Thoracic aorta (tissue), 2 donors: Measurements from ENCODE around the gene TNPO1. TPM values are rescaled to one million over a fixed set of nuclear protein-coding genes. Genes with fewer than 3 reads are reported as not detected.

Experiments
- ATAC-seq: fragments of 150-250 bp; one replicate; pipeline ENCODE4 v1.8.0; 2017; ENCODE audit warnings: low read depth; ENCODE audit not compliant: insufficient number of reproducible peaks, low FRiP score
- DNase-seq: peaks from one replicate; pipeline ENCODE4 v3.0.0-alpha.2; 2020; ENCODE audit warnings: low spot score
- H3K27ac ChIP-seq, 2 donors: fragments of 200-600 bp; sonication (generic); 1 replicate in 1 of 2; 2 replicates in 1 of 2; pipeline ENCODE4 v1.5.1; 2016; ENCODE audit warnings: mild to moderate bottlenecking in 2 of 2, moderate library complexity in 2 of 2
- H3K27me3 ChIP-seq: fragments of 200-600 bp; sonication (generic); replicated peaks from 2 replicates; pipeline ENCODE4 v1.6.0; 2016; ENCODE audit warnings: mild to moderate bottlenecking; ENCODE audit not compliant: insufficient read depth
- H3K36me3 ChIP-seq: fragments of 200-600 bp; sonication (generic); one replicate; pipeline ENCODE4 v1.5.1; 2016
- H3K4me1 ChIP-seq, 2 donors: fragments of 200-600 bp; sonication (generic); 1 replicate in 1 of 2; 2 replicates in 1 of 2; pipeline versions ENCODE4 v1.5.1 to v1.6.0; 2016; ENCODE audit warnings: low read depth in 2 of 2, mild to moderate bottlenecking in 1 of 2; ENCODE audit not compliant: control insufficient read depth in 1 of 2
- H3K4me3 ChIP-seq: fragments of 200-600 bp; sonication (generic); 2 replicates; pipeline ENCODE4 v1.5.1; 2016; ENCODE audit warnings: mild to moderate bottlenecking
- H3K9me3 ChIP-seq: fragments of 200-600 bp; sonication (generic); 2 replicates; pipeline ENCODE4 v1.5.1; 2016
- total RNA-seq, 2 donors: library from RNA; depleted of rRNA; stranded (reverse); fragments of >200 nt; gene quantifications; one replicate each; pipeline versions ENCODE4 v1.1.0 to v1.2.3, GENCODE V29; 2016
- TF ChIP-seq, protein P1 (sequence below): fragments of 200-600 bp; sonication (generic); IDR thresholded peaks from one replicate; pipeline ENCODE4 v1.5.1; 2019; ENCODE audit warnings: antibody characterized with exemption

Gene TNPO1
- total RNA-seq, 2 donors from 2014 or later, result 75.8 to 150 TPM

DNA sequence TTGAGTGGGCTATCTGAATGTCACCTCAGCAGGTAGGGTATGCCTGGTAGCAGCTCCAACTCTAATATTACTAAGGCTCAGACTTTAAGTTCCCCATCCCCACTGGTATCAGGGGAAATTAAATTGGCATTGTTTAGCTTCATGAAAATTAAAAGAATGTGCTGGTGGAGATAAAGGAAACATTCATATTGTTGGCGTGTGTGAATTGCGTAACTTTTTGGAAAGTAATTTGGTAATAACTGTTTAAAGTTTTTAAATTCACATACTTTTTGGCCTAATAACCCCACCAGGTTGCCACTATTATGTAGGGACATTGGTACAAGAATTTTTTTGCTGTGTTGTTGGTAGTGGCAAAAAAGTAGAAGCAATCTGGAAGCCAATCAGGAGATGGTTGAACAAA, 29.4 kb downstream of the TNPO1 start:
- no peaks in the 10 kb centered on the region for H3K9me3 ChIP-seq
- no peak overlapping the region for H3K27ac ChIP-seq
- TF ChIP-seq, protein P1, sequence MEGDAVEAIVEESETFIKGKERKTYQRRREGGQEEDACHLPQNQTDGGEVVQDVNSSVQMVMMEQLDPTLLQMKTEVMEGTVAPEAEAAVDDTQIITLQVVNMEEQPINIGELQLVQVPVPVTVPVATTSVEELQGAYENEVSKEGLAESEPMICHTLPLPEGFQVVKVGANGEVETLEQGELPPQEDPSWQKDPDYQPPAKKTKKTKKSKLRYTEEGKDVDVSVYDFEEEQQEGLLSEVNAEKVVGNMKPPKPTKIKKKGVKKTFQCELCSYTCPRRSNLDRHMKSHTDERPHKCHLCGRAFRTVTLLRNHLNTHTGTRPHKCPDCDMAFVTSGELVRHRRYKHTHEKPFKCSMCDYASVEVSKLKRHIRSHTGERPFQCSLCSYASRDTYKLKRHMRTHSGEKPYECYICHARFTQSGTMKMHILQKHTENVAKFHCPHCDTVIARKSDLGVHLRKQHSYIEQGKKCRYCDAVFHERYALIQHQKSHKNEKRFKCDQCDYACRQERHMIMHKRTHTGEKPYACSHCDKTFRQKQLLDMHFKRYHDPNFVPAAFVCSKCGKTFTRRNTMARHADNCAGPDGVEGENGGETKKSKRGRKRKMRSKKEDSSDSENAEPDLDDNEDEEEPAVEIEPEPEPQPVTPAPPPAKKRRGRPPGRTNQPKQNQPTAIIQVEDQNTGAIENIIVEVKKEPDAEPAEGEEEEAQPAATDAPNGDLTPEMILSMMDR, result no peak
- DNase-seq (no peak), ATAC-seq (no peak)
- peaks cover 51 to 67% of the 10 kb centered on the region in 2 donors for H3K4me1 ChIP-seq
- no peaks in the 10 kb centered on the region for H3K27me3 ChIP-seq
- H3K4me3 ChIP-seq, result no peak overlapping the region
- no peaks in the 10 kb centered on the region for H3K36me3 ChIP-seq

DNA sequence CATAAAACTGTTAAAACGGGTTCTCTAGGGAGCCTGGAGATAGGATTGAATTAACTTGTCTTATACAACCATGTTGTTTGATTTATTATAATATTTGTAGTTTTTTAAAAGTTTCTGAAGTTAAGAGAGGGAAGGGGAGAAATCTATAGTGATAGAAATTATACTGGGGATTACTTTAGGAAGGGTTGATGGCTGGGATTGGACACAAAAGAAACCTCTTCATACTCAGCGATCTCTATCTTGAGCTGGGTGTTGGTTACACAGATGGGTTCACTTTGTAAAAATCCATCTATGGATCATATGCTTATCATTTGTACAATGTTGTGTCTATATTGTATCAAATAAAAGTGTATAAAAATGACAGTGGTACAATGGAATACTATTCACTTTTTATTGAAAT, 30.0 kb downstream of the TNPO1 start:
- no peaks in the 10 kb centered on the region for H3K36me3 ChIP-seq
- TF ChIP-seq, protein P1, result no peak
- no peaks in the 10 kb centered on the region for H3K9me3 ChIP-seq
- H3K4me3 ChIP-seq, result no peak overlapping the region
- ATAC-seq (no peak), DNase-seq (no peak)
- H3K27me3 ChIP-seq, result no peaks in the 10 kb centered on the region
- peaks cover 56 to 67% of the 10 kb centered on the region in 2 donors for H3K4me1 ChIP-seq
- H3K27ac ChIP-seq, result no peak overlapping the region

DNA sequence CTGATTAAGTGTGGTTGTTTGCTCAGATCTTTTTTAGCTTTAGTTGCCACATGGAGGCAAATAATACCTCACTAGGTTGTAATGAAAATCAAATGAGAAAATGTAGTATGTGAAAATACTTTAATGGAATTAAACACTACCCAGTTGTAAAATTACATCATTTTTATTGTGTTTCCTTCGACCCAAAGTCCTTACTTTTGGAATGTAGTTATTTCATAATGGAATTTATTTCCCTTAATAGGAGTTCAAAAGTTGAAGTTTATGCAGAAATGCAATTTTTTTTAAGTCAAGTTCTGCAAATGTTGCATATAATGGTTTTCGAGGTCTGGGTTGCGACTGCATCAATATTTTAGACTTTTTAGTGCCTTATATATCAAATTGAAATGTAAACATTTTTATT, 31.0 kb downstream of the TNPO1 start:
- DNase-seq, result no peak
- Histone ChIP-seq H3K36me3 (no peaks in the 10 kb centered on the region), H3K4me3 (peak overlapping the region; percentile 87), H3K4me1 (peaks cover 56 to 68% of the 10 kb centered on the region in 2 donors), H3K9me3 (no peaks in the 10 kb centered on the region), H3K27ac (peak overlapping the region in 1 of 2 donors; percentile 87), H3K27me3 (no peaks in the 10 kb centered on the region)
- TF ChIP-seq, protein P1, result no peak
- ATAC-seq, result no peak

DNA sequence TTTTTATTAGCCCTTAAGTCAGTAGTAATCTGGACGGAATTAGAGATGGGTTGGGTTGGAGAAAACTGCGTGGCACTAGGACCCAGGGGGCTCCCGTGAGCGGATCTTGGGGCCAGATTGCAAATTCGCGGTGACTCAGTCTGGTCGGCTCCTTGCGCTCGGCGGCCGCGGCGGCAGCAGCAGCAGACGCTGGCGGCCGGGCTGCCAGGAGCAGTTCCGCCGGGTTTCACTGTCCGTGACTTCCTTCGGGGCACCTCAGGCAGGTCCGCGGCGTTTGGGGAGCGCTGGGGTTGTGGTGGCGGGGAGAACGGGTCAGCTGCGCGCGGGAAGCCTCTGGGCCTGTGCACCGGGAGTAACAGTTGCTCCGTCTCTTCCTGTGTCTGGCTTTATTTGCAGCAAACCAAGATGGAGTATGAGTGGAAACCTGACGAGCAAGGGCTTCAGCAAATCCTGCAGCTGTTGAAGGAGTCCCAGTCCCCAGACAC, 31.6 kb downstream of the TNPO1 start:
- peaks cover 52 to 66% of the 10 kb centered on the region in 2 donors for H3K4me1 ChIP-seq
- H3K4me3 ChIP-seq, result peak overlapping the region; percentile 87
- no peaks in the 10 kb centered on the region for H3K27me3 ChIP-seq
- ATAC-seq (peak; percentile 67), DNase-seq (peak; percentile 54)
- no peaks in the 10 kb centered on the region for H3K36me3 ChIP-seq
- TF ChIP-seq, protein P1, result no peak
- H3K9me3 ChIP-seq, result no peaks in the 10 kb centered on the region
- H3K27ac ChIP-seq, result peak overlapping the region; percentile 87 to 89

DNA sequence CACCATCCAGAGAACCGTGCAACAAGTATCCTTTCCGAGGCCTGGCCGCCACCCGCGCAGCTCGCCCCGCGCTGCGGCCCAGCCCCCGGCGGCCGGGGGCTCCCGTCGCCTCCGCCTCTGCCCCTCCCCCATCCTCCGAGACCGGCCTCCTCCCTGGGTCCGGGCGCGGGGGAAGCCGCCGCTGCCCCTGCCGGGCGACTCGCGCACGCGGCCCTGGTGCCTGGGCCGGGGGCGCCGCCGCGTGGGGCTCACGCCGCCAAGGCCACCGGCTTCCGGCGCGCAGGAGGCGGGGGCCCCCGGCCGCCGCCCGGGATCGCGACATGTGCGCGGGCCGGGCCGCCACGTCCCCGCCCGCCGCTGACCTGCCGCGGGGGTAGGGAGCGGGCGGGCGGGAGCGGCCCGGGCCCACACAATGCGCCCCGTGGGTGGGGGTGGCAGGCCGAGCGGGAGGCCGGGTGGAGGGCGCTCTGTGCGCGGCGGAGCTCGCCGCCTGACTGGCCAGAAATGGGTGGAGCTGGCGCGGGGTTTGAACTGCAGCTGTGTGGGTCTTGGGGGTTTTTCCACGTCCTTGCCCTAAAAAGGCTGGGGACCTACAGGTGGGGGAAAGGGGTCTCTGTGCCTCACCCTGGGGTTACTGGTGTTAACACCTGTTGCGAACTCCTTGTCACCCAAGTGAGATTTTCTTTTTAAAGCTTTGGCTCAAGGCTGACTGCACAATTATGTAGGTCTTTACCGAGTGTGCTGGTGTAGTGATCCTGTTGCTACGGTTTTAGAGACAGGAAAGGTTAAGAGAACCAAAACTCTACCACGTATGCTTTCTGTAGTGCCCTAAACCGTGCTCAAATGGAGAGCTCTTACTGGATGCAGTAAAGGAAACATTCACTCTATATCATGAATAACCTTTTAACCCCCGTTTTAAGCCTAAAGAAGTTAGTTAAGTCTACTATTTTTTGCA, 32.3 kb downstream of the TNPO1 start:
- Histone ChIP-seq H3K4me3 (peak overlapping the region; percentile 87), H3K36me3 (no peaks in the 10 kb centered on the region), H3K9me3 (no peaks in the 10 kb centered on the region), H3K27ac (peak overlapping the region; percentile 87 to 89), H3K4me1 (peaks cover 48 to 68% of the 10 kb centered on the region in 2 donors), H3K27me3 (no peaks in the 10 kb centered on the region)
- peak; percentile 51 for ATAC-seq
- DNase-seq, result peak; percentile 8
- TF ChIP-seq, protein P1, result no peak
